ENCODE measurements around the gene ANKRD27. TPM values are rescaled to one million over a fixed set of nuclear protein-coding genes. Genes with fewer than 3 reads are reported as not detected.

ANKRD27 gene
- total RNA-seq, 2 experiments from 2014 or later = 16.5 to 17.6 TPM

- Histone ChIP-seq H3K9me3 (ENCODE audit: control insufficient read depth in 1 of 2, insufficient read depth in 1 of 2, low read length in 2 of 2) (no peaks in the 10 kb centered on the region), H3K4me3 (ENCODE audit: low read length) (no peak overlapping the region), H3K27me3 (ENCODE audit: control insufficient read depth in 1 of 2, insufficient read depth in 2 of 2, low read length in 2 of 2) (peaks cover 14 to 21% of the 10 kb centered on the region in 2 experiments), H3K36me3 (ENCODE audit: insufficient read depth, low read length) (no peaks in the 10 kb centered on the region), H3K4me1 (ENCODE audit: insufficient read depth, low read length) (peaks cover 37% of the 10 kb centered on the region), H3K27ac (ENCODE audit: low read depth in 1 of 2, low read length in 2 of 2) (no peak overlapping the region)
- intact Hi-C loops (cut with DNase I, micrococcal nuclease) = loop anchor here (2.0 to 10.0 kb wide), 7 partner anchors 13 to 407 kb away; partner anchors contain the start of genes DPY19L3 (in 1 of the 2), GPATCH1 (in 1 of the 2), NUDT19 (in 1 of the 2) and PDCD5 (in 1 of the 2)
- Mint-ChIP-seq H3K27me3 (peaks cover 8% of the 10 kb centered on the region), H3K4me1 (ENCODE audit: low read depth) (peaks cover 29% of the 10 kb centered on the region), H3K36me3 (ENCODE audit: low read depth) (peaks cover 12% of the 10 kb centered on the region), H3K4me3 (peak overlapping the region; percentile 88), H3K9me3 (no peaks in the 10 kb centered on the region), H3K27ac (no peak overlapping the region)
- DNase-seq = no peak
- no peak for ATAC-seq (ENCODE audit: poor library complexity)
- no peak for TF ChIP-seq CTCF (IDR thresholded peaks at IDR 0.05)
- ChIA-PET CTCF (interaction anchor here (0.6 to 2.2 kb wide), 2 partner anchors 12 to 14 kb away, joined by 3 to 5 read pairs; partner anchors contain the start of gene NUDT19), POLR2A (interaction anchor here (0.6 to 3.9 kb wide), 3 partner anchors 13 to 14 kb away, joined by 4 to 58 read pairs (median 5); partner anchors contain the start of gene NUDT19)
Observed at GRCh38 chr19:32677657-32678056, 2.7 kb upstream of the ANKRD27 start.

- Mint-ChIP-seq H3K9me3 (no peaks in the 10 kb centered on the region), H3K36me3 (ENCODE audit: low read depth) (peaks cover 12% of the 10 kb centered on the region), H3K27ac (no peak overlapping the region), H3K4me1 (ENCODE audit: low read depth) (peaks cover 37% of the 10 kb centered on the region), H3K4me3 (peak overlapping the region; percentile 88), H3K27me3 (peaks cover 8% of the 10 kb centered on the region)
- intact Hi-C loops (cut with DNase I, micrococcal nuclease) = loop anchor here (2.0 to 10.0 kb wide), 7 partner anchors 14 to 408 kb away; partner anchors contain the start of genes DPY19L3 (in 1 of the 2), GPATCH1 (in 1 of the 2), NUDT19 (in 1 of the 2) and PDCD5 (in 1 of the 2)
- H3K27me3 ChIP-seq (ENCODE audit: control insufficient read depth in 1 of 2, insufficient read depth in 2 of 2, low read length in 2 of 2) = peaks cover 14 to 21% of the 10 kb centered on the region in 2 experiments
- H3K9me3 ChIP-seq (ENCODE audit: control insufficient read depth in 1 of 2, insufficient read depth in 1 of 2, low read length in 2 of 2) = no peaks in the 10 kb centered on the region
- H3K4me1 ChIP-seq (ENCODE audit: insufficient read depth, low read length) = peaks cover 45% of the 10 kb centered on the region
- no peak for TF ChIP-seq CTCF (IDR thresholded peaks at IDR 0.05)
- POLR2A ChIA-PET = interaction anchor here (1.0 to 3.9 kb wide), 5 partner anchors 14 to 500 kb away, joined by 3 to 58 read pairs (median 9); partner anchors contain the start of genes CEP89, NUDT19 and PDCD5
- CTCF ChIA-PET = interaction anchor here (0.6 to 2.2 kb wide), 3 partner anchors 13 to 15 kb away, joined by 3 to 5 read pairs (median 3); partner anchors contain the start of gene NUDT19
- H3K27ac ChIP-seq (ENCODE audit: low read depth in 1 of 2, low read length in 2 of 2) = no peak overlapping the region
- no peak overlapping the region for H3K4me3 ChIP-seq (ENCODE audit: low read length)
- ATAC-seq (ENCODE audit: poor library complexity) (no peak), DNase-seq (no peak)
- no peaks in the 10 kb centered on the region for H3K36me3 ChIP-seq (ENCODE audit: insufficient read depth, low read length)
Observed at GRCh38 chr19:32676895-32677359, 1.9 kb upstream of the ANKRD27 start.

GRCh38 chr19:32676186-32676894 lies 1.4 kb upstream of the ANKRD27 start:
- H3K4me3 ChIP-seq (ENCODE audit: low read length) = peak overlapping the region; percentile 89
- ATAC-seq (ENCODE audit: poor library complexity) (no peak), DNase-seq (peak in 7 of 14 experiments; percentile 10 to 73 (median 39))
- peak overlapping the region; percentile 95 for H3K4me3 Mint-ChIP-seq
- H3K36me3 Mint-ChIP-seq (ENCODE audit: low read depth) = peaks cover 12% of the 10 kb centered on the region
- no peaks in the 10 kb centered on the region for H3K9me3 Mint-ChIP-seq
- H3K27me3 Mint-ChIP-seq = peaks cover 8% of the 10 kb centered on the region
- no peak overlapping the region for H3K27ac Mint-ChIP-seq
- peaks cover 43% of the 10 kb centered on the region for H3K4me1 Mint-ChIP-seq (ENCODE audit: low read depth)
- H3K27me3 ChIP-seq (ENCODE audit: control insufficient read depth in 1 of 2, insufficient read depth in 2 of 2, low read length in 2 of 2) = peaks cover 14 to 21% of the 10 kb centered on the region in 2 experiments
- no peak for TF ChIP-seq CTCF (IDR thresholded peaks at IDR 0.05)
- peaks cover 48% of the 10 kb centered on the region for H3K4me1 ChIP-seq (ENCODE audit: insufficient read depth, low read length)
- CTCF ChIA-PET = interaction anchor here (0.5 to 2.2 kb wide), 3 partner anchors 11 to 15 kb away, joined by 3 to 5 read pairs (median 3); partner anchors contain the start of gene NUDT19
- POLR2A ChIA-PET = interaction anchor here (0.6 to 3.9 kb wide), 9 partner anchors 15 to 500 kb away, joined by 3 to 58 read pairs (median 9); partner anchors contain the start of genes CEP89, FAAP24, NUDT19 and PDCD5
- intact Hi-C loops (cut with DNase I, micrococcal nuclease) = loop anchor here (2.0 to 10.0 kb wide), 7 partner anchors 14 to 408 kb away; partner anchors contain the start of genes DPY19L3 (in 1 of the 2), GPATCH1 (in 1 of the 2), NUDT19 (in 1 of the 2) and PDCD5 (in 1 of the 2)
- no peaks in the 10 kb centered on the region for H3K36me3 ChIP-seq (ENCODE audit: insufficient read depth, low read length)
- H3K9me3 ChIP-seq (ENCODE audit: control insufficient read depth in 1 of 2, insufficient read depth in 1 of 2, low read length in 2 of 2) = no peaks in the 10 kb centered on the region
- no peak overlapping the region for H3K27ac ChIP-seq (ENCODE audit: low read depth in 1 of 2, low read length in 2 of 2)

All from CD4-positive, alpha-beta T cell (primary cell).